Measurements from ENCODE around the gene JARID2. TPM values are rescaled to one million over a fixed set of nuclear protein-coding genes. Genes with fewer than 3 reads are reported as not detected.

Gene JARID2
- polyA plus RNA-seq, 1 donor (not counting 4 experiments of a cell fraction or from before 2014, with no cell fraction given), result 11.0 TPM

- DNase-seq (ENCODE audit: low read depth, low spot score) (no peak), FAIRE-seq (no peak)
- no peak overlapping the region for H3K4me2 ChIP-seq (ENCODE audit: control insufficient read depth, extremely low read depth, insufficient read depth, low read depth, low read length)
- H3K27me3 ChIP-seq (ENCODE audit: control insufficient read depth, extremely low read depth, insufficient read depth, low read length), result no peaks in the 10 kb centered on the region
- dilution Hi-C loops (cut with MboI; ENCODE audit: extremely low pct_ligation_motif_present, low sequenced_read_pairs), result no loop called here
- no peak overlapping the region for H3K4me3 ChIP-seq (ENCODE audit: control insufficient read depth in 2 of 3, extremely low read depth in 1 of 3, insufficient read depth in 2 of 3, low read depth in 1 of 3, low read length in 3 of 3)
- peaks cover 4 to 6% of the 10 kb centered on the region in 2 experiments for H3K36me3 ChIP-seq (ENCODE audit: control insufficient read depth in 2 of 2, extremely low read depth in 1 of 2, insufficient read depth in 2 of 2, low read length in 2 of 2)
- no peaks in the 10 kb centered on the region for H3K79me2 ChIP-seq (ENCODE audit: control insufficient read depth, insufficient read depth, low read length)
- no peaks in the 10 kb centered on the region for H4K20me1 ChIP-seq (ENCODE audit: control insufficient read depth, extremely low read depth, insufficient read depth, low read length)
- no peaks in the 10 kb centered on the region for H3K9me1 ChIP-seq (ENCODE audit: control insufficient read depth, extremely low read depth, insufficient read depth, low read length)
- no peak overlapping the region for H3K9ac ChIP-seq (ENCODE audit: control insufficient read depth, extremely low read depth, insufficient read depth, low read length)
- no peaks in the 10 kb centered on the region for H3K9me3 ChIP-seq (ENCODE audit: control insufficient read depth, low read depth, low read length)
- no peak overlapping the region for H3K27ac ChIP-seq (ENCODE audit: control insufficient read depth, insufficient read depth, low read length)
- no peak overlapping the region for H2AFZ ChIP-seq (ENCODE audit: control insufficient read depth, low read length)
- no peaks in the 10 kb centered on the region for H3K4me1 ChIP-seq (ENCODE audit: control insufficient read depth, extremely low read depth, insufficient read depth, low read length)
- TF ChIP-seq CTCF (optimal IDR thresholded peaks at IDR 0.05 in 1 of 3, IDR thresholded peaks at IDR 0.05 in 1 of 3, conservative IDR thresholded peaks at IDR 0.05 in 1 of 3; ENCODE audit: extremely low read depth in 1 of 3, insufficient read depth in 2 of 3, low read length in 3 of 3), result no peak
- TF ChIP-seq EZH2 (IDR thresholded peaks at IDR 0.05; ENCODE audit: low read length), result no peak
Measured at GRCh38 chr6:15528870-15529269, 283.0 kb downstream of the JARID2 start.

DNA sequence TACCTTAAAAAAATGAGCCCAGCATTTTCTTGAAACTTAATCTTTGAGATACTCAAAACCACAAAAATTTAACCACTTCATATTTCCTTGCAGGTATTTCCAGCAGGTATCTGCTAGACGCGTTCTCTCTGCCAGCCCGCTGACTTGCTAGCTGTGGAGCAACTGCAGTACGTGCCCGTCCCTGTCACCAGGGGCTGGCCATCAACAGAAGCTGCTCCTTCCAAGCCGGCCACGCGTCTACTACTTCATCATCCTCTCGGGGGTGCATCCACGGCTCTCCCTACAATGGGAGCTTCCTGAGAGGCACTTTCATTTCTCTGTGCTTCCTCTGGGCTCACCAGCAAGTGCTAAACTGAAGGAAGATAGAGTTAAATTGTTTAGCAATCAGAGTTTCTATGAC lies 284.5 kb downstream of the JARID2 start:
- Histone ChIP-seq H3K4me3 (ENCODE audit: control insufficient read depth in 2 of 3, extremely low read depth in 1 of 3, insufficient read depth in 2 of 3, low read depth in 1 of 3, low read length in 3 of 3) (no peak overlapping the region), H3K9me1 (ENCODE audit: control insufficient read depth, extremely low read depth, insufficient read depth, low read length) (no peaks in the 10 kb centered on the region), H3K4me1 (ENCODE audit: control insufficient read depth, extremely low read depth, insufficient read depth, low read length) (no peaks in the 10 kb centered on the region), H3K27ac (ENCODE audit: control insufficient read depth, insufficient read depth, low read length) (no peak overlapping the region), H3K79me2 (ENCODE audit: control insufficient read depth, insufficient read depth, low read length) (no peaks in the 10 kb centered on the region), H3K27me3 (ENCODE audit: control insufficient read depth, extremely low read depth, insufficient read depth, low read length) (no peaks in the 10 kb centered on the region), H3K4me2 (ENCODE audit: control insufficient read depth, extremely low read depth, insufficient read depth, low read depth, low read length) (no peak overlapping the region), H3K9ac (ENCODE audit: control insufficient read depth, extremely low read depth, insufficient read depth, low read length) (no peak overlapping the region), H3K9me3 (ENCODE audit: control insufficient read depth, low read depth, low read length) (no peaks in the 10 kb centered on the region), H4K20me1 (ENCODE audit: control insufficient read depth, extremely low read depth, insufficient read depth, low read length) (no peaks in the 10 kb centered on the region), H2AFZ (ENCODE audit: control insufficient read depth, low read length) (no peak overlapping the region), H3K36me3 (ENCODE audit: control insufficient read depth in 2 of 2, extremely low read depth in 1 of 2, insufficient read depth in 2 of 2, low read length in 2 of 2) (peaks cover 1 to 4% of the 10 kb centered on the region in 2 experiments)
- FAIRE-seq (no peak), DNase-seq (ENCODE audit: low read depth, low spot score) (no peak)
- dilution Hi-C loops (cut with MboI; ENCODE audit: extremely low pct_ligation_motif_present, low sequenced_read_pairs), result no loop called here
- TF ChIP-seq CTCF (optimal IDR thresholded peaks at IDR 0.05 in 1 of 3, IDR thresholded peaks at IDR 0.05 in 1 of 3, conservative IDR thresholded peaks at IDR 0.05 in 1 of 3; ENCODE audit: extremely low read depth in 1 of 3, insufficient read depth in 2 of 3, low read length in 3 of 3) (no peak), EZH2 (IDR thresholded peaks at IDR 0.05; ENCODE audit: low read length) (no peak)

Data from keratinocyte (primary cell).